Testis (tissue), 2 donors: ENCODE data around the gene LDB1.

Experiments
- POLR2A ChIP-seq: fragments of 450-650 bp; IDR thresholded peaks from one replicate; pipeline ENCODE4 v1.6.1; 2017; ENCODE audit warnings: antibody characterized with exemption, mild to moderate bottlenecking, moderate library complexity
- TF ChIP-seq, protein P1 (sequence below), 3 experiments: fragments of 450-650 bp in 2 of 3; fragments of 200-600 bp in 1 of 3; sonication (generic) in 1 of 3; IDR thresholded peaks; one replicate each; pipeline ENCODE4 v1.5.1; 2016 to 2019; ENCODE audit warnings: antibody characterized with exemption in 3 of 3, mild to moderate bottlenecking in 2 of 3, moderate library complexity in 1 of 3

DNA sequence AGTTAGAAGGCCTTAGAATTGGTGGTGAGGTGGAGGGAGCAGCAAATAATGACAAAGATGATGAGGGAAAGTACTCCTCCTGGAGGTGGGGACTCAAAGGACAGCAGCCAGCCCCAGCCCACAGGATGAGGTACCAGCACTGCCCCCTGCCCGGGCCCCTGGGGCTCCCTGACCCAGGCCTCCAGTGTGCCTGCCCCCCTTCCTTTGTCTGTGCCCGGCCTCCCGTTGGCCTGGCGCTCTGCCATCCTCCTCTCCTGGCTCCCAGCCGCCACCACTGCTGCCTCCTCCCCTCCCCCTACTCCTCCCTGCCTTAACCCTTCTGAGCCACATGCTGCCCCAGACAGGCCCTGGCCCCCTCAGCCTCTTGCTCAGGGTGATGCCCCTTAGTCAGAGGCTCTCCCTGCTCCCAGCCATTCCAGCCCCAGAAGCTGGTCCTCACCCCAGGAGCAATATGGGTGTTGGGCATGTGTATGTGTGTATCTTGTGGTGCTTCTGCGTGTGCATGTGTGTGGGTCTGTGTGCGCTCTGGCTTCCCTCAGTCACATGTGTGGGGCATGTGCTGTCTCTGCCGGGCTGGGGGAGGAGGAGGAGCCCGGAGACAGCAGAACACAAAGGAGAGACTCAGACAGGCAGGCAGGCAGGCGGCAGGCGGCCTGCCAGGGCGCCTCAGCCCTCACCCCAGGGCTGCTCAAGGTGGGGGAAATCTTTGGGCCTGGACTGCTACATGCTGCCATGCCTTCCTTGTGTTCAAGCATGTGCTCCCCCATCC lies 2.6 kb downstream of the LDB1 start:
- TF ChIP-seq, protein P1, sequence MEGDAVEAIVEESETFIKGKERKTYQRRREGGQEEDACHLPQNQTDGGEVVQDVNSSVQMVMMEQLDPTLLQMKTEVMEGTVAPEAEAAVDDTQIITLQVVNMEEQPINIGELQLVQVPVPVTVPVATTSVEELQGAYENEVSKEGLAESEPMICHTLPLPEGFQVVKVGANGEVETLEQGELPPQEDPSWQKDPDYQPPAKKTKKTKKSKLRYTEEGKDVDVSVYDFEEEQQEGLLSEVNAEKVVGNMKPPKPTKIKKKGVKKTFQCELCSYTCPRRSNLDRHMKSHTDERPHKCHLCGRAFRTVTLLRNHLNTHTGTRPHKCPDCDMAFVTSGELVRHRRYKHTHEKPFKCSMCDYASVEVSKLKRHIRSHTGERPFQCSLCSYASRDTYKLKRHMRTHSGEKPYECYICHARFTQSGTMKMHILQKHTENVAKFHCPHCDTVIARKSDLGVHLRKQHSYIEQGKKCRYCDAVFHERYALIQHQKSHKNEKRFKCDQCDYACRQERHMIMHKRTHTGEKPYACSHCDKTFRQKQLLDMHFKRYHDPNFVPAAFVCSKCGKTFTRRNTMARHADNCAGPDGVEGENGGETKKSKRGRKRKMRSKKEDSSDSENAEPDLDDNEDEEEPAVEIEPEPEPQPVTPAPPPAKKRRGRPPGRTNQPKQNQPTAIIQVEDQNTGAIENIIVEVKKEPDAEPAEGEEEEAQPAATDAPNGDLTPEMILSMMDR (IDR thresholded peaks at IDR 0.05): peak in 1 of 3 experiments; percentile 5
- no peak for TF ChIP-seq POLR2A
